GM21576 (cell line): ENCODE results near the gene DISP3.

ENCODE experiments used
- ATAC-seq: cut with Tn5 transposase; IDR thresholded peaks from one replicate; pipeline ENCODE4 v1.9.1; 2021; ENCODE audit warnings: mild to moderate bottlenecking, moderate library complexity; ENCODE audit not compliant: unreplicated experiment

Gene DISP3

GRCh38 chr1:11525516-11525915, 46.6 kb downstream of the DISP3 start:
- ATAC-seq: no peak

GRCh38 chr1:11526071-11526895, 47.3 kb downstream of the DISP3 start:
- ATAC-seq: no peak

GRCh38 chr1:11527541-11528452, 48.8 kb downstream of the DISP3 start:
- no peak for ATAC-seq

- ATAC-seq: no peak
These were observed 49.8 kb downstream of the DISP3 start for GRCh38 chr1:11528611-11529261.

- ATAC-seq: no peak
These were observed 50.4 kb downstream of the DISP3 start for GRCh38 chr1:11529330-11529729.

GRCh38 chr1:11529763-11530730, 51.1 kb downstream of the DISP3 start:
- no peak for ATAC-seq

GRCh38 chr1:11530731-11531311, 51.9 kb downstream of the DISP3 start:
- ATAC-seq: no peak

- no peak for ATAC-seq
These were observed 52.4 kb downstream of the DISP3 start for GRCh38 chr1:11531314-11531870.

- ATAC-seq: no peak
These were observed 53.0 kb downstream of the DISP3 start for GRCh38 chr1:11531943-11532342.

GRCh38 chr1:11533790-11534787, 55.1 kb downstream of the DISP3 start:
- ATAC-seq: no peak

- ATAC-seq: no peak
These were observed 55.9 kb downstream of the DISP3 start for GRCh38 chr1:11534846-11535245.

GRCh38 chr1:11535316-11535715, 56.4 kb downstream of the DISP3 start:
- ATAC-seq: no peak

- ATAC-seq: no peak
These were observed 57.0 kb downstream of the DISP3 start for GRCh38 chr1:11535761-11536572.

- no peak for ATAC-seq
These were observed 57.8 kb downstream of the DISP3 start for GRCh38 chr1:11536573-11537379.

- ATAC-seq: no peak
These were observed 58.4 kb downstream of the DISP3 start for GRCh38 chr1:11537380-11537764.

- no peak for ATAC-seq
These were observed 59.1 kb downstream of the DISP3 start for GRCh38 chr1:11537854-11538591.
